ENCODE measurements around the gene THBS2. TPM values are rescaled to one million over a fixed set of nuclear protein-coding genes. Genes with fewer than 3 reads are reported as not detected.

Gene THBS2
- total RNA-seq, 2 donors from 2014 or later, result not detected

GRCh38 chr6:169240591-169241390 lies 12.9 kb downstream of the THBS2 start:
- no peaks in the 10 kb centered on the region for H3K27me3 Mint-ChIP-seq (ENCODE audit: low read depth)
- ATAC-seq (replicated peaks in 1 of 2), result no peak

DNA sequence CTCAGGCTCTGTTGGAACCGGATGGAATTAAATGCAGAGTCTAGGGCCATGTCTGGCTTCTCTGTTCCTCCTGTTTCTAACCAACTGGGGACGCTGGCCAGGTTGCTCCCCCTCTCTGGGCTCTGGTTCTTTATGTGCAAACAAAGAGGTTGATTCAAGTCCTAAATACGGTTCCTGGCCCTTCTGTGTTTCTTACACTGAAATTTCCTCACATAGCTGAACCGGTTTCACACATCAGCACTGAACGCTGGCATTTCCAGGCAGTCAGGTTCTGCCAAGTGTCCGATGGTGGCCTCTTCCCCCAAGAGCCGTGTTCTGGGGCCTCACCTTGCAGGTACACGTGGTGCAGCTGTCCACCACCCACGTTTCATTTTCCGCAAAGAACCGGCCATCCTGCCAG lies 13.5 kb downstream of the THBS2 start:
- Mint-ChIP-seq H3K27ac (no peak overlapping the region), H3K27me3 (ENCODE audit: low read depth) (no peaks in the 10 kb centered on the region), H3K4me3 (no peak overlapping the region)

More at GRCh38 chr6:169240591-169241390, 12.9 kb downstream of the THBS2 start:
- Mint-ChIP-seq H3K4me1 (ENCODE audit: low read depth) (no peaks in the 10 kb centered on the region), H3K4me3 (no peak overlapping the region), H3K27ac (no peak overlapping the region), H3K36me3 (ENCODE audit: insufficient read depth in 2 of 2) (no peaks in the 10 kb centered on the region), H3K9me3 (no peaks in the 10 kb centered on the region)
- no peak for DNase-seq

GRCh38 chr6:169239181-169239580 lies 14.5 kb downstream of the THBS2 start:
- peaks cover 2 to 4% of the 10 kb centered on the region in 2 donors for H3K9me3 Mint-ChIP-seq
- ATAC-seq (replicated peaks in 1 of 2), result no peak
- H3K4me3 Mint-ChIP-seq, result no peak overlapping the region
- no peak overlapping the region for H3K27ac Mint-ChIP-seq
- peaks cover 3 to 4% of the 10 kb centered on the region in 2 donors for H3K36me3 Mint-ChIP-seq (ENCODE audit: insufficient read depth in 2 of 2)
- no peaks in the 10 kb centered on the region for H3K4me1 Mint-ChIP-seq (ENCODE audit: low read depth)
- no peak for DNase-seq
- H3K27me3 Mint-ChIP-seq (ENCODE audit: low read depth), result no peaks in the 10 kb centered on the region

More for the DNA sequence above, 13.5 kb downstream of the THBS2 start:
- DNase-seq, result no peak
- no peak for ATAC-seq (replicated peaks in 1 of 2)
- no peaks in the 10 kb centered on the region for H3K4me1 Mint-ChIP-seq (ENCODE audit: low read depth)
- H3K9me3 Mint-ChIP-seq, result peaks cover 0 to 2% of the 10 kb centered on the region in 2 donors
- H3K36me3 Mint-ChIP-seq (ENCODE audit: insufficient read depth in 2 of 2), result peaks cover 0 to 2% of the 10 kb centered on the region in 2 donors

DNA sequence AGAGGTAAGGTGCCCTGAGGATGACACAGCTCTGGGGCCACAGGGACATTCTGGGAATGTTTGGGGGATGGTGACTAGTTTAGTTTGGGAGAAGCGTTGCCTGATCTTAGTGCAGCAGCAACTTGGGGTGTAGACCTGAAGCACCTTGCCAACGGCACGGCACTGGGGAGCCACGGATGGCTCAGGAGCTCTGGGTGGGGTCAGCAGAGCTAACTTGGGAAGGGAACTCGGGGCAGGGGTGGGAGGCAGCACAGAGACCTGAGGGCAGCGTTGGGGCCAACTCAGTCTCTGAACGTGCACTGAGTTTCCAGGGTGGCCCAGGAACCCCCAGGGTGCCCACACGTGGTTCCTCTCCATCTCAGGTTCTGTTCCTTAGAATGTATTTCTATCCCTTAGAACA lies 14.9 kb downstream of the THBS2 start:
- H3K9me3 Mint-ChIP-seq, result peaks cover 6 to 8% of the 10 kb centered on the region in 2 donors
- no peak overlapping the region for H3K27ac Mint-ChIP-seq
- H3K4me3 Mint-ChIP-seq, result no peak overlapping the region
- H3K27me3 Mint-ChIP-seq (ENCODE audit: low read depth), result no peaks in the 10 kb centered on the region
- no peaks in the 10 kb centered on the region for H3K4me1 Mint-ChIP-seq (ENCODE audit: low read depth)
- DNase-seq (no peak), ATAC-seq (replicated peaks in 1 of 2) (no peak)
- peaks cover 7 to 8% of the 10 kb centered on the region in 2 donors for H3K36me3 Mint-ChIP-seq (ENCODE audit: insufficient read depth in 2 of 2)

DNA sequence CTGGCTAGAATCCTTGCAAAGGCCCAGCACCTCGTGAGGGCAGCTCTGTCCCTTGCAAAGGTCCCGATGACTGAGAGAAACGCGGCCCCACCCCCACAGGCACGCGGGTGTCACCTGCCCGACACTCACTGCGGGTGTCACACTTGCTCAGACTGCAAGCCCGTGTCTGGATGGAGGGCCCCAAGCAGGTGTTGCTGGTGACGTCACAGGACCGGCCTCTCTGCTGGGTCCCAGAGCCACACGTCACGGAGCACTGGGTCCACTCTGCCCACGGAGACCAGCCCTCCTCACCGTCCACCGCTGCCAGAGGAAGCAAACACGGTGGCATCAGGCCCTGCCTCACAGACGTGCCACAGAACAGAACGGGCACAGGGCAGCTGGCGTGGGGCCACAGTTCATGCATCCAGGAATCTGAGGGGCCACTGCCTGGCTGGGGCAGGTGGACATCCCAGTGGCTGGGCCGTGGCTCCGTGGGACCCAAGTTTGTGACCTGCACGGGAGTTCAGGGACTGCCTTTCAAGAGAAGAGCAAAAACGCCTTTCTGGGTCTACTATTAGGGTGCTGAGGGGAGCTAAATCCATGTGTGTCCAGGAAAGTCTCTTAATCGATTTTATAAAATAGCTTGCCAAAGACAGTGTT lies 16.0 kb downstream of the THBS2 start:
- Mint-ChIP-seq H3K27me3 (ENCODE audit: low read depth) (no peaks in the 10 kb centered on the region), H3K27ac (no peak overlapping the region), H3K36me3 (ENCODE audit: insufficient read depth in 2 of 2) (peaks cover 12 to 14% of the 10 kb centered on the region in 2 donors), H3K4me3 (no peak overlapping the region), H3K9me3 (peaks cover 15 to 16% of the 10 kb centered on the region in 2 donors), H3K4me1 (ENCODE audit: low read depth) (no peaks in the 10 kb centered on the region)
- DNase-seq (no peak), ATAC-seq (replicated peaks in 1 of 2) (no peak)

- H3K27ac Mint-ChIP-seq, result no peak overlapping the region
- no peak for ATAC-seq (replicated peaks in 1 of 2)
- H3K4me1 Mint-ChIP-seq (ENCODE audit: low read depth), result no peaks in the 10 kb centered on the region
- H3K4me3 Mint-ChIP-seq, result no peak overlapping the region
- peaks cover 12 to 14% of the 10 kb centered on the region in 2 donors for H3K36me3 Mint-ChIP-seq (ENCODE audit: insufficient read depth in 2 of 2)
- H3K27me3 Mint-ChIP-seq (ENCODE audit: low read depth), result no peaks in the 10 kb centered on the region
- H3K9me3 Mint-ChIP-seq, result peaks cover 15 to 16% of the 10 kb centered on the region in 2 donors
- DNase-seq, result no peak
Measured at GRCh38 chr6:169236988-169237387, 16.7 kb downstream of the THBS2 start.

GRCh38 chr6:169236545-169236944 lies 17.1 kb downstream of the THBS2 start:
- Mint-ChIP-seq H3K27ac (no peak overlapping the region), H3K27me3 (ENCODE audit: low read depth) (no peaks in the 10 kb centered on the region), H3K4me1 (ENCODE audit: low read depth) (no peaks in the 10 kb centered on the region), H3K4me3 (no peak overlapping the region), H3K9me3 (peaks cover 15 to 16% of the 10 kb centered on the region in 2 donors), H3K36me3 (ENCODE audit: insufficient read depth in 2 of 2) (peaks cover 12 to 14% of the 10 kb centered on the region in 2 donors)
- DNase-seq (no peak), ATAC-seq (replicated peaks in 1 of 2) (no peak)

DNA sequence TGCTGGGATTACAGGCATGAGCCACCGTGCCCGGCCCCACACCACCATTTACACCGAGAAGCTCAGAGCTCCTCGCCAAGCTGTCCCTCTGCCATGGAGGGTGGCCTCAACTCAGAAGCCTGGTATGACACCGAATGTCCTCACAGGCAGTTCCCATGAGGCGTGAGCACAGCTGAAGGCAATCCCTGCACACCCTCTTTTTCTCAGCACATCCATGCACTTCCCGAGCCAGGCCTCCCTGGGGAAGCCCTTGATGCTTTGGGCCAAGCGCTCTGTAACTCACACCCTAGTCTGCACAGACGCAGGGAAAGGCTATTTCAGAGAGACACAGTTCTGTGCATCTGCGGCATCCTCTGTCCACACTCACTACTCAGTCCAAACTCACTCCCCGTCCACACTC lies 18.4 kb downstream of the THBS2 start:
- no peak for DNase-seq
- no peaks in the 10 kb centered on the region for H3K27me3 Mint-ChIP-seq (ENCODE audit: low read depth)
- no peaks in the 10 kb centered on the region for H3K4me1 Mint-ChIP-seq (ENCODE audit: low read depth)
- no peak overlapping the region for H3K27ac Mint-ChIP-seq
- H3K9me3 Mint-ChIP-seq, result peaks cover 15 to 16% of the 10 kb centered on the region in 2 donors
- H3K4me3 Mint-ChIP-seq, result no peak overlapping the region
- peaks cover 12 to 14% of the 10 kb centered on the region in 2 donors for H3K36me3 Mint-ChIP-seq (ENCODE audit: insufficient read depth in 2 of 2)
- ATAC-seq (replicated peaks in 1 of 2), result no peak

GRCh38 chr6:169234634-169235033 lies 19.0 kb downstream of the THBS2 start:
- peaks cover 15 to 16% of the 10 kb centered on the region in 2 donors for H3K9me3 Mint-ChIP-seq
- H3K27ac Mint-ChIP-seq, result no peak overlapping the region
- no peaks in the 10 kb centered on the region for H3K27me3 Mint-ChIP-seq (ENCODE audit: low read depth)
- no peaks in the 10 kb centered on the region for H3K4me1 Mint-ChIP-seq (ENCODE audit: low read depth)
- H3K4me3 Mint-ChIP-seq, result no peak overlapping the region
- ATAC-seq (replicated peaks in 1 of 2), result no peak
- DNase-seq, result no peak
- H3K36me3 Mint-ChIP-seq (ENCODE audit: insufficient read depth in 2 of 2), result peaks cover 12 to 14% of the 10 kb centered on the region in 2 donors

DNA sequence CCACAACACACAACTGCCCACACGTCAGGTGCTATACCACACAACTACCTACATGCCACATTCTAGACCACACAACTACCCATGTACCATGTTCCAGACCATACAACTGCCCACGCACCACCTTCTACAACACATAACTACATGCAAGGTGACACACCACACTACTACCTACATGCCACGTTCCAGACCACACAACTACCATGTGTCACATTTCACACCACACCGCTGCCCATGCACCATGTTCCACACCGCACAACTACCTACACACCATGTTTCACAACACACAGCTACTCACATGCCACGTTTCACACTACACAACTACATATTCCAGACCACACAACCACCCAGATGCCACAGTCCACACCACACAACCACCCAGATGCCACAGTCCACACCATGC lies 19.8 kb downstream of the THBS2 start:
- no peak for DNase-seq
- Mint-ChIP-seq H3K9me3 (peaks cover 15 to 16% of the 10 kb centered on the region in 2 donors), H3K27ac (no peak overlapping the region), H3K36me3 (ENCODE audit: insufficient read depth in 2 of 2) (peaks cover 12 to 14% of the 10 kb centered on the region in 2 donors), H3K4me3 (no peak overlapping the region), H3K27me3 (ENCODE audit: low read depth) (no peaks in the 10 kb centered on the region), H3K4me1 (ENCODE audit: low read depth) (no peaks in the 10 kb centered on the region)
- ATAC-seq (replicated peaks in 1 of 2), result no peak

DNA sequence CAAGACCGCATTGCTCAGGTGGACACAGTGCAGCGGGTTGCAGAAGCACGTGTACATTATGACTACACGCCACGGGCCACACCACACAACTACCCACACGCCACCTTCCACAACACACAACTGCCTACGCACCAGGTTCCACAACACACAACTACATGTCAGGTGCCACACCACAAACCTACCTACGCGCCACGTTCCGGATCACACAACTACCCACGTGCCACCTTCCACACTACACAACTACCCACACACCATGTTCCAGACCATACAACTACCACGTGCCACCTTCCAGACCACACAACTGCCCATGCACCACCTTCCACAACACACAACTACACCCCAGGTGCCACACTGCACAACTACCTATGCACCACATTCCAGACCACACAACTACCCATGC lies 20.5 kb downstream of the THBS2 start:
- H3K9me3 Mint-ChIP-seq, result peaks cover 15 to 16% of the 10 kb centered on the region in 2 donors
- H3K27me3 Mint-ChIP-seq (ENCODE audit: low read depth), result no peaks in the 10 kb centered on the region
- H3K4me3 Mint-ChIP-seq, result no peak overlapping the region
- DNase-seq (no peak), ATAC-seq (replicated peaks in 1 of 2) (no peak)
- H3K36me3 Mint-ChIP-seq (ENCODE audit: insufficient read depth in 2 of 2), result peaks cover 12 to 14% of the 10 kb centered on the region in 2 donors
- no peak overlapping the region for H3K27ac Mint-ChIP-seq
- no peaks in the 10 kb centered on the region for H3K4me1 Mint-ChIP-seq (ENCODE audit: low read depth)

DNA sequence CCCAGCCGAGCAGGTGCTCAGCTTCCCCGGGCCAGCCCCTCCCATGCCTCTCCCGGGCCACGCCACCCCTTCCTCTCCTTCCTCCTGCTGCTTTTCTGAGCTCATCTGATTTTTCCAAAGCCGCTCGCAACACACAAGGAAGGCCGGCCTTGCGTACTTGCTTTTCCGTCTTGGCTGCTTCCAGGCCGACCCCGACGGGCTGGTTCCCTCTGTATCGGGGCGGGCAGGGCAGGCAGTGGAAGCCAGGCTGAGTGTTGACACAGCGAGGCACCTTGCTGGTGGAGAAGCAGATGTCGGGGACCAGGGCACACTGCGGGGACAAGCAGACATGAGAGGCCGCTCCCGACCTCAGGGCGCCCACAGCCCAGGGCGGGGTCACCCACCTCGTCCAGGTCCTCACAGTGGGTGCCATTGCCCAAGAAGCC lies 21.1 kb downstream of the THBS2 start:
- ATAC-seq (replicated peaks in 1 of 2) (no peak), DNase-seq (no peak)
- H3K27me3 Mint-ChIP-seq (ENCODE audit: low read depth), result no peaks in the 10 kb centered on the region
- H3K4me3 Mint-ChIP-seq, result no peak overlapping the region
- H3K9me3 Mint-ChIP-seq, result peaks cover 15 to 16% of the 10 kb centered on the region in 2 donors
- H3K4me1 Mint-ChIP-seq (ENCODE audit: low read depth), result no peaks in the 10 kb centered on the region
- H3K36me3 Mint-ChIP-seq (ENCODE audit: insufficient read depth in 2 of 2), result peaks cover 12 to 14% of the 10 kb centered on the region in 2 donors
- no peak overlapping the region for H3K27ac Mint-ChIP-seq

GRCh38 chr6:169231790-169232506 lies 21.7 kb downstream of the THBS2 start:
- no peaks in the 10 kb centered on the region for H3K4me1 Mint-ChIP-seq (ENCODE audit: low read depth)
- H3K4me3 Mint-ChIP-seq, result no peak overlapping the region
- ATAC-seq (replicated peaks in 1 of 2) (no peak), DNase-seq (no peak)
- no peak overlapping the region for H3K27ac Mint-ChIP-seq
- H3K27me3 Mint-ChIP-seq (ENCODE audit: low read depth), result no peaks in the 10 kb centered on the region
- peaks cover 12 to 14% of the 10 kb centered on the region in 2 donors for H3K36me3 Mint-ChIP-seq (ENCODE audit: insufficient read depth in 2 of 2)
- H3K9me3 Mint-ChIP-seq, result peaks cover 15 to 16% of the 10 kb centered on the region in 2 donors
